Trophoblast cell (in vitro differentiated cells and primary cell): ENCODE data around the gene OGFOD1.

Source experiments
- DNase-seq, 2 donors: peaks; one replicate each; pipeline ENCODE4 v3.0.0-alpha.2; 2016
- H2AFZ ChIP-seq: 2 replicates; pipeline ENCODE4 v1.6.1; 2013; ENCODE audit warnings: low read length, moderate library complexity, mild to moderate bottlenecking; ENCODE audit not compliant: insufficient read depth, poor library complexity
- H2AK5ac ChIP-seq: 2 replicates; pipeline ENCODE4 v1.6.1; 2013; ENCODE audit warnings: mild to moderate bottlenecking, low read length
- H2BK120ac ChIP-seq: 2 replicates; pipeline ENCODE4 v1.6.1; 2013; ENCODE audit warnings: low read length, mild to moderate bottlenecking, moderate library complexity; ENCODE audit not compliant: insufficient read depth, poor library complexity
- H2BK12ac ChIP-seq: 2 replicates; pipeline ENCODE4 v1.6.1; 2013; ENCODE audit warnings: mild to moderate bottlenecking, low read length, moderate library complexity
- H2BK5ac ChIP-seq: 2 replicates; pipeline ENCODE4 v1.6.1; 2013; ENCODE audit warnings: low read length, low read depth, moderate library complexity, mild to moderate bottlenecking; ENCODE audit not compliant: poor library complexity
- H3K14ac ChIP-seq: 2 replicates; pipeline ENCODE4 v1.6.1; 2013; ENCODE audit warnings: mild to moderate bottlenecking, low read length
- H3K18ac ChIP-seq: 2 replicates; pipeline ENCODE4 v1.6.1; 2013; ENCODE audit warnings: mild to moderate bottlenecking, low read length
- H3K23ac ChIP-seq: 2 replicates; pipeline ENCODE4 v1.6.1; 2013; ENCODE audit warnings: low read length
- H3K27ac ChIP-seq: 2 replicates; pipeline ENCODE4 v1.5.1; 2013; ENCODE audit warnings: low read depth, mild to moderate bottlenecking, inconsistent platforms, low read length, moderate library complexity
- H3K27me3 ChIP-seq: 2 replicates; pipeline ENCODE4 v1.6.1; 2013; ENCODE audit warnings: inconsistent platforms, mild to moderate bottlenecking, low read length, moderate library complexity; ENCODE audit not compliant: insufficient read depth
- H3K36me3 ChIP-seq, 2 experiments: 1 replicate in 1 of 2; 2 replicates in 1 of 2; pipeline ENCODE4 v1.6.1; 2013; ENCODE audit warnings: low read length in 2 of 2, mild to moderate bottlenecking in 2 of 2, moderate library complexity in 1 of 2; ENCODE audit not compliant: insufficient read depth in 2 of 2, control insufficient read depth in 1 of 2
- H3K4ac ChIP-seq: 2 replicates; pipeline ENCODE4 v1.6.1; 2013; ENCODE audit warnings: low read depth, mild to moderate bottlenecking, low read length, moderate library complexity
- H3K4me1 ChIP-seq, 2 experiments: 1 replicate in 1 of 2; 2 replicates in 1 of 2; pipeline ENCODE4 v1.6.1; 2013; ENCODE audit warnings: low read length in 2 of 2, mild to moderate bottlenecking in 2 of 2, moderate library complexity in 1 of 2; ENCODE audit not compliant: insufficient read depth in 2 of 2, control insufficient read depth in 1 of 2
- H3K4me2 ChIP-seq: 2 replicates; pipeline ENCODE4 v1.6.1; 2013; ENCODE audit warnings: inconsistent platforms, mild to moderate bottlenecking, low read length, moderate library complexity
- H3K4me3 ChIP-seq: 2 replicates; pipeline ENCODE4 v1.5.1; 2013; ENCODE audit warnings: mild to moderate bottlenecking, low read depth, low read length, inconsistent platforms
- H3K79me1 ChIP-seq: one replicate; pipeline ENCODE4 v1.6.1; 2013; ENCODE audit warnings: low read length
- H3K79me2 ChIP-seq: 2 replicates; pipeline ENCODE4 v1.6.1; 2013; ENCODE audit warnings: low read length, mild to moderate bottlenecking; ENCODE audit not compliant: control insufficient read depth, insufficient read depth, poor library complexity
- H3K9ac ChIP-seq: 2 replicates; pipeline ENCODE4 v1.6.1; 2013; ENCODE audit warnings: mild to moderate bottlenecking, low read length
- H3K9me3 ChIP-seq: 2 replicates; pipeline ENCODE4 v1.6.1; 2013; ENCODE audit warnings: low read depth, mild to moderate bottlenecking, control low read depth, inconsistent platforms, low read length; ENCODE audit not compliant: insufficient read depth
- H4K12ac ChIP-seq: 2 replicates; pipeline ENCODE4 v1.6.1; 2013; ENCODE audit warnings: low read depth, mild to moderate bottlenecking, low read length, moderate library complexity
- H4K8ac ChIP-seq: 2 replicates; pipeline ENCODE4 v1.6.1; 2013; ENCODE audit warnings: low read depth, mild to moderate bottlenecking, low read length, moderate library complexity
- H4K91ac ChIP-seq: one replicate; pipeline ENCODE4 v1.6.1; 2013; ENCODE audit warnings: low read depth, mild to moderate bottlenecking, low read length, moderate library complexity
- WGBS: extraction: QIAGEN DNeasy Blood & Tissue Kit; methylation state at CpG from one replicate; pipeline ENCODE4 v1.1.7; 2013; ENCODE audit warnings: missing lambda C conversion rate; ENCODE audit not compliant: insufficient read length, insufficient coverage; ENCODE audit errors: extremely low coverage; 5-methylcytosine and 5-hydroxymethylcytosine counted together

The OGFOD1 gene

DNA sequence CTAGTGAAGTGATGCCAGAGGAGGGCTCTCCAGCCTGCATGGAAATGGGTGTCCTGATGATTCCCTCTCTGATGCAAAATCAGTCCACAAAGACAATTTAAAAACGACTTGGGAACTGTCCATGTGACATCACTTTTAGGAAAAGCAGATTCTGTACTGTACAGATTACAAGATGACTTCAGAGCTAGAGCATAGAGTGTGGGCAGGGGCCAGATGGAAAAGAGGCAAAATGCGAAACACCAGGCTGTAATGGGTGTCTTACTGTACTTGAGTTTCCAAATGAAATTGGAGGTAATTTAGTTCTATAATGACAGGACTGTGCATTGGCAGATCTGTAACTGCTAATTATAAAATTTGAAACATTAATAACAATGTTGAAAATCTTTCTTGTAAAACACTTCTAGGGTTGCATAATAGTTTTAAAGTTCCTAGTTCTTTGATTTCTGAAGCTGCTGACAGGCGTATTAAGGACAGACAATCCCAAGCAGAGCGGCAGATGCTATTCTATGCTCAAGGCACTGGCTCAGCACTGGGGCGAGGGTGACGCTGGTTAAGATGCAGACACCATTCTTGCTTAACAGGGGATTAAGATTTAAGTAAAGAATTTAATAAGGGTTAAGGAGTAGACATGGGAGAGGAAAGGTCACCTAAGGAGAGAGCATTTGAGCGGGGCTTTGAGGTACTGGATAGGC lies 29.6 kb downstream of the OGFOD1 start:
- Histone ChIP-seq H3K4me2 (no peak overlapping the region), H2BK12ac (no peak overlapping the region), H3K79me1 (no peaks in the 10 kb centered on the region), H3K4me3 (no peak overlapping the region), H3K36me3 (peaks cover 7 to 19% of the 10 kb centered on the region in 2 experiments), H3K14ac (no peak overlapping the region), H3K4me1 (peaks cover 0 to 3% of the 10 kb centered on the region in 2 experiments), H3K9ac (no peak overlapping the region), H2AK5ac (no peak overlapping the region), H3K79me2 (no peaks in the 10 kb centered on the region), H3K4ac (no peak overlapping the region), H3K9me3 (no peaks in the 10 kb centered on the region), H2BK120ac (no peak overlapping the region), H2AFZ (no peak overlapping the region), H3K18ac (no peak overlapping the region), H3K27ac (no peak overlapping the region), H3K23ac (no peak overlapping the region), H4K8ac (no peak overlapping the region), H3K27me3 (no peaks in the 10 kb centered on the region), H2BK5ac (no peak overlapping the region), H4K91ac (no peak overlapping the region), H4K12ac (no peak overlapping the region)
- no CpG with 5 or more reads among the region's 7 CpGs for WGBS
- DNase-seq, result no peak

- no peak overlapping the region for H3K23ac ChIP-seq
- H4K91ac ChIP-seq, result no peak overlapping the region
- no peaks in the 10 kb centered on the region for H3K27me3 ChIP-seq
- H4K8ac ChIP-seq, result no peak overlapping the region
- H3K14ac ChIP-seq, result no peak overlapping the region
- no peak overlapping the region for H4K12ac ChIP-seq
- no peak overlapping the region for H3K9ac ChIP-seq
- no peaks in the 10 kb centered on the region for H3K79me2 ChIP-seq
- H2AK5ac ChIP-seq, result no peak overlapping the region
- H2BK5ac ChIP-seq, result no peak overlapping the region
- no peak overlapping the region for H3K4me2 ChIP-seq
- H3K4ac ChIP-seq, result no peak overlapping the region
- no peak for DNase-seq
- H3K79me1 ChIP-seq, result no peaks in the 10 kb centered on the region
- H2BK12ac ChIP-seq, result no peak overlapping the region
- H3K9me3 ChIP-seq, result no peaks in the 10 kb centered on the region
- H3K18ac ChIP-seq, result no peak overlapping the region
- peaks cover 6 to 15% of the 10 kb centered on the region in 2 experiments for H3K36me3 ChIP-seq
- WGBS, result no CpG with 5 or more reads among the region's 2 CpGs
- H2AFZ ChIP-seq, result no peak overlapping the region
- H2BK120ac ChIP-seq, result no peak overlapping the region
- H3K4me3 ChIP-seq, result no peak overlapping the region
- H3K4me1 ChIP-seq, result peaks cover 0 to 3% of the 10 kb centered on the region in 2 experiments
- no peak overlapping the region for H3K27ac ChIP-seq
Measured at GRCh38 chr16:56481468-56482122, 30.2 kb downstream of the OGFOD1 start.

GRCh38 chr16:56482683-56483236 lies 31.4 kb downstream of the OGFOD1 start:
- no peak overlapping the region for H4K91ac ChIP-seq

DNA sequence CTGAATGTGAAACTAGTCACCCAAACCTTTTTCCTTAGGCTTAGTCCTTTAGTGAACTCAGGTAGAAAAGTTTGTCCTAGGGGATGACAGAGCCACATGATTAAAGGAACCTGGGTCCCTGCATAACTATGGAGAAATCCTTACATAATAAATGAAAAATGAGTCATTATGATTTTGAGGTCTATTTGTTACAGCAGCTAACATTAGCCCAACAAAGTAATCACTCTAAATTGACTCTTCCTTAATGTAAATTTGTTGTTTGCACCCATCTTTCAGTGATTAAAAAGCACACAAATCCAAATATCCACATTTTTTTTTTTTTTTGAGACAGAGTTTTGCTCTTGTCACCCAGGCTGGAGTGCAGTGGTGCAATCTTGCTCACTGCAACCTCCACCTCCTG lies 32.0 kb downstream of the OGFOD1 start:
- H2AK5ac ChIP-seq, result no peak overlapping the region
- H3K36me3 ChIP-seq, result peaks cover 4 to 8% of the 10 kb centered on the region in 2 experiments
- H3K9ac ChIP-seq, result no peak overlapping the region
- H3K4me1 ChIP-seq, result no peaks in the 10 kb centered on the region
- H3K27me3 ChIP-seq, result no peaks in the 10 kb centered on the region
- H3K14ac ChIP-seq, result no peak overlapping the region
- H4K91ac ChIP-seq, result no peak overlapping the region
- H3K27ac ChIP-seq, result no peak overlapping the region
- H2BK5ac ChIP-seq, result no peak overlapping the region
- no peaks in the 10 kb centered on the region for H3K79me1 ChIP-seq
- no peak overlapping the region for H4K12ac ChIP-seq
- no peak overlapping the region for H2BK12ac ChIP-seq
- H3K23ac ChIP-seq, result no peak overlapping the region
- no peaks in the 10 kb centered on the region for H3K79me2 ChIP-seq
- H3K18ac ChIP-seq, result no peak overlapping the region
- no peak overlapping the region for H3K4me3 ChIP-seq
- no peaks in the 10 kb centered on the region for H3K9me3 ChIP-seq
- H2AFZ ChIP-seq, result no peak overlapping the region
- H3K4me2 ChIP-seq, result no peak overlapping the region
- H3K4ac ChIP-seq, result no peak overlapping the region
- H2BK120ac ChIP-seq, result no peak overlapping the region
- DNase-seq, result no peak
- no peak overlapping the region for H4K8ac ChIP-seq

More at GRCh38 chr16:56482683-56483236, 31.4 kb downstream of the OGFOD1 start:
- no peak overlapping the region for H2BK12ac ChIP-seq
- peaks cover 4 to 12% of the 10 kb centered on the region in 2 experiments for H3K36me3 ChIP-seq
- H3K9ac ChIP-seq, result no peak overlapping the region
- no peak overlapping the region for H2BK5ac ChIP-seq
- H3K4ac ChIP-seq, result no peak overlapping the region
- no peak overlapping the region for H2BK120ac ChIP-seq
- no peak overlapping the region for H3K27ac ChIP-seq
- H2AK5ac ChIP-seq, result no peak overlapping the region
- no peaks in the 10 kb centered on the region for H3K79me1 ChIP-seq
- no peak overlapping the region for H3K4me3 ChIP-seq
- no peak overlapping the region for H3K4me2 ChIP-seq
- H3K18ac ChIP-seq, result no peak overlapping the region
- no peak overlapping the region for H2AFZ ChIP-seq
- no peaks in the 10 kb centered on the region for H3K9me3 ChIP-seq
- no peaks in the 10 kb centered on the region for H3K4me1 ChIP-seq
- DNase-seq, result peak in 1 of 2 donors; percentile 10
- no CpG with 5 or more reads among the region's 5 CpGs for WGBS
- H3K23ac ChIP-seq, result no peak overlapping the region
- no peaks in the 10 kb centered on the region for H3K79me2 ChIP-seq
- H3K27me3 ChIP-seq, result no peaks in the 10 kb centered on the region
- H3K14ac ChIP-seq, result no peak overlapping the region
- no peak overlapping the region for H4K8ac ChIP-seq
- H4K12ac ChIP-seq, result no peak overlapping the region
